GM03348 (cell line): ENCODE measurements around the gene MZB1.
A peak's percentile ranks its signal among the peaks of the same experiment; 100 is the strongest.
"Not testable (repeated sequence)": the region's sequence is repeated elsewhere in the genome, so short reads cannot be mapped to it uniquely, and the experiment has no call there.

ENCODE experiments used
- DNase-seq: peaks from one replicate; pipeline ENCODE4 v3.0.0; 2012; ENCODE audit warnings: low spot score

MZB1 gene

DNA sequence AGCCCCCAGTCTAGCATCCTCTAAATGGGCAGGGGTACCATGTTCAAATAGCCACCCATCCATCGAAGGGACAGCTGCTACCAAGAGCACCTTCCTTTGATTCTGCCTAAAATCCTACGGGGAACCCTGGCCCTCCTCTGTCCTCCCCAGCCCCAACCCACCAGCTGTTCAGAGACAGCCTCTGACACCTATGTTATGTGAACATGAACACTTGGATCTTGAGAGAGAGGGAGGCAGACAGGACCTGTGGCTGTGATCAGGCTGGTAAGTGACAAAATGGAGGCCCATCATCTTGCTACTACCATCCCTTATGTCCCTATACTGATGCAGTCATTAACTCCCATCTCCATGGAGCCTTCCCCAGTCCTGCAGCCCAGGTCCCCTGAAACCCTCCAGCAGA, 14.8 kb downstream of the MZB1 start:
- no peak for DNase-seq

DNA sequence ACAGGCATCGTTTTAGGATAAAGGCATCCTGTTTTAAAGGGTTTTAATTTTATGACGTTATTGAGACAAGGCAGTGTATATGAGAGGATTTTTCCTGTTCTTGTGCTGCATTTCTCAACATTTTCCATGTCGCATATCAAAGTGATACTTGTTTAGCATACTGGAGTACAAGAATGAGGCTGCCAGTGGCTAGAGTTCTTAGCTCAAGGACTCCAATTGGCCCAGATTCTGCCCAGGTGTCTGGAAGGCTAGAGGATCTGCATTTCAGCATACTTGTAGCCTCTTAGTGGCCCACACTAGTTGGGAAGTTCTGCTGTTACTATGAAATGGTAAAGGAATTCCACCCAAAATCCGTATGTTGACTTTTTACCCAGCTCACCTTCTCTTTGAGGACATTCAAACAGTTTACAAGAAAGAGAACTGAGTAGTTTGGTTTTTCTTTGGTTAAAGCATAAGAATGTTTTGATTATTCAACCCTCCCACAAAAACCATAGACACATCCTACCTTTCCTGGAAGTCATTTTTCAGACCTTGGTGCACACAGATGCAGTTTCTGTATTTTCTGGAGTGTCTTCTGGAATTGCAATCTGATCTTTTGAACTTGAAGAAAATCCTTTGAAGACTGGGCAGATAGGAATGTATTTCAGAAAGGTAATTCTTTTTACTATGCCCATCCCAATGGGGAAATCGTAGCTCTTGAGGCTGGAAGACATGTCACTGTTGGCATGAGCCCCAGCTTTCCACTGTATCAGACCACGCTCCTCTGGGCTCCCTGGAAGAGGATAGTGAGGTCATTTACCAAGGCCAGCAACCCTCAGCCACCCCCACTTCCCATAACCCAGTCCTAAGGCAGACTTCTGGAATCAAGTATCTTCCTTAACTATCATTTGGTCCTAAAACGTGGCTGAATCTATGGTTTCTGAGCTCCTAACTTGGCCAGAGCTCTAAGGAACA, 18.0 kb downstream of the MZB1 start:
- DNase-seq, result no peak

DNA sequence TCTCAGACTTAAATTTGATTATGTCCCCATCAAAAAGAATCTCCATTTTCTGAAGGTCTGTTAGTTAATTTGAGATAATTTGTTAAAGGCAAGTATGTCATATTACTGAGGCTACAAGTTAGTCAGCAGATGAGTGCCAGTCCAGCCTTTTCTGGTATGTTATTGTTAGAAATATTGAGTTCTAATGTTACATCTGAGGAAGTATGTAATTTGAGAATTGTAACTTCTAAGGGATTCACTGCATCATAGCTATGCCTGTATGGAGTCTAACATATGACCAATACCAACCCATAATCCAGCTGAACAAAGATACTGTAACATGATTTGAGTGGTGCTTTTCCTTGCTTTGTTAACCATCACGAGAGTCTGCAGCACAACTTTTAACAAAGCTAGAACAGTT, 20.5 kb downstream of the MZB1 start:
- DNase-seq, result peak; percentile 13

DNA sequence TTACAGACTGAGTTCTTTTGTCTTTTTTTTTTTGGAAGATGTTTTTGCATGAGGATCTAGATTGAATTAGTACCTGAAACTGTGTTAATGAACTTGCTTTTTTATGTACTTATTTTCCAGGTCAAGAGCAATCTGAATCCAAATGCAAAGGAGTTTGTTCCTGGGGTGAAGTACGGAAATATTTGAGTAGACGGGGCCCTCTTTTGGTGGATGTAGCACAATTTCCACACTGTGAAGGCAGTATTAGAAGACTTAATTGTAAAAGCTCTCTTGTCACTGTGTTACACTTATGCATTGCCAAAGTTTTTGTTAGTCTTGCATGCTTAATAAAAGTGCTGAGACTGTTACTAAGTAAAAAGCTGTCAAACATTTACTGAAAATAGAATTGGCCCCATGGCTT, 21.1 kb downstream of the MZB1 start:
- no peak for DNase-seq

DNA sequence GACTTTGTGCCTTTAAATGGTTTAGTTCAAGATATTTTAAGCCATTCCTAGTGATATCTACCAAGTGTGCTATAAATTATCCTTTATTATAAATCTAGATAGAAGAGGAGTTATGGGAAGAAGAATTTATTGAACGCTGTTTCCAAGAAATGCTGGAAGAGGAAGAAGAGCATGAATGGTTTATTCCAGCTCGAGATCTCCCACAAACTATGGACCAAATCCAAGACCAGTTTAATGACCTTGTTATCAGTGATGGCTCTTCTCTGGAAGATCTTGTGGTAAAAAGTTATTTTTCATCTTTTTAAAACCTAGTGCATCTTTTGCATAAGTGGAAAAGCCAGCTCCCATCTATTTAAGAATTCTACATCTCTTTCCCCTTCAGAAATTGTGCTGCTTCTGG, 25.2 kb downstream of the MZB1 start:
- DNase-seq, result no peak

DNA sequence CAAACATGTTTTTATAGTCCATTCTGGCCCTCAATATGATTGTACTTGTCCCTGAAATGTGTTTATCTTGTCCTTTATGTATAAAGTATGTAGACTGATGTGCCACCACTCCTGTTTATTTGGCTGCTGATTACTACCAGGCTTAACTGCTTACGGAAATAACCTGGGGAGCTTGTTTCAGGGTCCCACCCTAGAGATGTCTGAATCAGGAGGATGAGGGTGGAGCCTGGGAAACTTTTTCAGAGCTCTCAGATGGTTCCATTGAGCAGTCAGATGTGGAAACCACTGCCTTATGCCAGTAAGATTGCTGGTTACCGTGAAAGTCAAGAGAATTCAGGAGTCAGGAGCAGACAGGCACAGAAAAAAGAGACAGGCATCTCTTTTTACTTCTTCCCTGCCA, 25.8 kb downstream of the MZB1 start:
- DNase-seq, result no peak

DNA sequence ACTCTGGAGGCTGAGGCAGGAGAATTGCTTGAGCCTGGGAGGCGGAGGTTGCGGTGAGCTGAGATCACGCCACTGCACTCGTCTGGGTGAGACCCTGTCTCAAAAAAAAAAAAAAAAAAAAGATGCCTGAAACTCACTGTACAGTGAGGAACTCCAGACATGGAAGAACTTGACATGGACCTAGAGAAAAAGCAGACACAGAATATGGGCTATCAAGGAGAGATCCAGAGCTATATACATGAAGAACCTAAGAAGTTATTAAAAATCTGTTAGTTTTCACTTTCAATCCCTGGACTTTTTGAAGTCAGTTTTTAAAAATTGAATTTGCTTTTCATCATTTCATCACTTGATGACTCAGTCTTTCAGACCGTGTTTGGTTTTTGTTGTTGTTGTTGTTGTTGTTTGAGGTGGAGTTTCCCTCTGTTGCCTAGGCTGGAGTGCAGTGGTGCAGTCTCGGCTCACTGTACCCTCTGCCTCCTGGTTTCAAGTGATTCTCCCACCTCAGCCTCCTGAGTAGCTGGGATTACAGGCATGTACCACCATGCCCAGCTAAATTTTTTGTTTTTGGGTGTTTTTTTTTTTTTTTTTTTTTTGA, 27.8 kb downstream of the MZB1 start:
- no peak for DNase-seq

DNA sequence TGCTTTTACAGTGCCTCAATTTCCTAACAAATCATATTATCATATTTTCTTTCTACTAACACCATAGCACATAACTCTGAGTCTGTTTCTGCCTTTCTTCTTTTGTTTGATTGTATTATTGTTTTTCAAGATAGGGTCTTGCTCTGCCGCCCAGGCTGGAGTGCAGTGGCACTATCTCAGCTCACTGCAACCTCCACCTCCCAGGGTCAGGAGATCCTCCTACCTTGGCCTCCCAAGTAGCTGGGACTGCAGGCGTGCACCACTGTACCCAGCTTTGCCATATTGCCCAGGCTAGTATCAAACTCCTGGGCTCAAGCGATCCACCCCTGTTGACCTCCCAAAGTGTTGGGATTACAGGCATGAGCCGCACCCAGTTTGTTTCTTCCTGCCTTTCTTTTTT, 29.3 kb downstream of the MZB1 start:
- DNase-seq, result no peak

DNA sequence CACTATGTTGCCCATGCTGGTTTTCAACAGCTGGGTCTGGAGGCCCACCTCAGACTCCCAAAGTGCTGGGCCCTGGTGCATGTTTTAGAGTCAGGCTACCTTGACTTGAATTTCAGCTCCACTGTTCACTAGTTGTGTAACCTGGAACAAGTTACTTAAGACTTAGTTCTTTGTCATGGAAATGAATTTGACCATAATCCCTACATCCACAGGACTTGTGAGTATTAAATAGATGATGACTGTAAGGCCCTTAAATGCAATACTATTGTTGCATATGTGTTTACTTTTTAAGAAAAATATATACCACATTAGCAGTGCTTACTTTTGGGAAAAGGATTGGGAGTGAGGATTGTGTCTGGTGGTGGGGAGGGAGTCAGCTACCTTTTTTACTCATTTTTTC, 31.6 kb downstream of the MZB1 start:
- no peak for DNase-seq

DNA sequence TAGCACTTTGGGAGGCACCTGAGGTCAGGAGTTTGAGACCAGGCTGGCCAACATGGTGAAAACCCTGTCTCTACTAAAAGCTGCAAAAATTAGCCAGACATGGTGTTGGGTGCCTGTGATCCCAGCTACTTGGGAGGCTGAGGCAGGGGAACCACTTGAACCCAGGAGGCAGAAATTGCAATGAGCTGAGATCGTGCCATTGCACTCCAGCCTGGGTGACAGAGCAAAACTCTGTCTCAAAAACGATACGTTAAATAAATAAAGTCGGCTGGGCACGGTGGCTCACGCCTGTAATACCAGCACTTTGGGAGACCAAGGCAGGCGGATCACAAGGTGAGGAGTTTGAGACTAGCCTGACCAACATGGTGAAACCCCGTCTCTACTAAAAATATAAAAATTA, 33.8 kb downstream of the MZB1 start:
- not testable (repeated sequence) for DNase-seq

DNA sequence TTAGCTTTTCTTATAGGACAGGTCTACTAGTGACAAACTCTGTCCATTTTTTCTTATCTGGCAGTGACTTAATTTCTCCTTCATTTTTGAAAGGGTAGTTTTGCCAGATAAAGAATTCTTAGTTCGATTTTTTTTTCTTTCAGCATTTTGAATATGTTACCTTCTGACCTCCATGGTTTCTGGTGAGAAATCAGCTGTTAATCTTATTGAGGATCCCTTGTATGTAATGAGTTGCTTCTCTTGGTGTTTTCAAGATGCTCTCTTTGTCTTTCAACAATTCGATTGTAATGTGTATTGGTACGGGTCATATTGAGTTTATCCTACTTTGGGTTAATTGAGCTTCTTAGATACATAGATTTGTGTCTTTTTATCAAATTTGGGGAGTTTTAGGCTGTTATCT, 35.5 kb downstream of the MZB1 start:
- DNase-seq, result no peak

DNA sequence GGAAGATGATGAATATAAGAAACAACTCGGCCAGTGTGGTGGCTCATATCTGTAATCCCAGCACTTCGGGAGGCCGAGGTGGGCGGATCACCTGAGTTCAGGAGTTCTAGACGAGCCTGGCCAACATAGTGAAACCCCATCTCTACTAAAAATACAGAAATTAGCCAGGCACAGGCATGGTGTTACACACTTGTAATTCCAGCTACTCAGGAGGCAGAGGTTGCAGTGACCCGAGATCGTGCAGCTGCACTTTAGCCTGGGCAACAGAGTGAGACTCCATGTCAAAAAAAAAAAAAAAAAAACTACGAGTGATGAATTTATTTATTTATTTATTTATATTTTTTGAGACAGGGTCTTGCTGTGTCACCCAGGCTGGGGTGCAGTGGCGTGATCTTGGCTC, 41.9 kb downstream of the MZB1 start:
- DNase-seq, result not testable (repeated sequence)

DNA sequence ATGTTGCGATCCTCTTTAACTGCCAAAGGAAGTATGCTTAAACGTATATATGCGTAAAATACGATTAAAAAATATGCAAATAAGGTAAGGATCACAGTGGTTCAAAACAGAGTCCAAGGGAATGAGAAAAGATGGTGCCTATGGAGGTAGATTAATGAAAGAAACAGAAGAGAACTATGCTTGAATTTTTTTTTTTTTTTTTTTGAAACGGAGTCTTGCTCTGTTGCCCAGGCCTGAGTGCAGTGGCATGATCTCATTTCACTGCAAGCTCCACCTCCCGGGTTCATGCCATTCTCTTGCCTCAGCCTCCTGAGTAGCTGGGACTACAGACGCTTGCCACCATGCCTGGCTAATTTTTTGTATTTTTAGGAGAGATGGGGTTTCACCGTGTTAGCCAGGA, 44.3 kb downstream of the MZB1 start:
- DNase-seq, result not testable (repeated sequence)

DNA sequence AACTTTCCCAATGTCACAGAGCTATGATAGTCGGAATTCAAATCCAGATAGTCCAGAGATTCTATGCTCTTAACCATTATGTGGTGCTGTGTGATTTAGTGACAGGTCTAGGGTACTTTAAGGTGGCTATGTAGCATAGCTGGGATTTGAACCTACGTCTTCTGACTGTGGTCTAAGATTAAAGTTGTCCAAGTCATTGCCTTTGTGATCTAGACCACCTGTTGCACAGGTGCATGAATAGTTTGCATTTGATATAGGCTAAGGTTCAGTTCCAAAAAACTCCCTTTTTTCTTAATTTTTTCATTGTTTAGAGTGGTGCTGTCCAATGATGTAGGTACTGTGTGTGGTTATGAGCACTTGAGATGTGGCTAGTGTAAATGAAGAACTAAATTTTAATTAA, 45.5 kb downstream of the MZB1 start:
- DNase-seq, result no peak

DNA sequence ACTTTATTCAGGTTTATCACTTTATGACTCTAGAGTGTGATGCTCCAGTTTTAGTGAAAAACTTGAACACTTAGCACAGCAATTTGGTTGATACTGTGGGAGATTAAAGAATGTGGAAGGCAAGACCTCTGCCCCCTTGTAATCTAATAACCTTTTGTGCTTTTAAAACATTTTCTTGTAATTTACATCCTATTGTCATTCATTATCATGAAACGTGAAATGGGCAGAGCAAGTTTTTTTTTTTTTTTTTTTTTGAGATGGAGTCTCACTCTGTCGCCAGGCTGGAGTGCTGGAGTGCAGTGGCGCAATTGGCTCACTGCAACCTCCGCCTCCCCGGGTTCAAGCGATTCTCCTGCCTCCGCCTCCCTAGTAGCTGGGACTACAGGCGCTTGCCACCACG, 46.2 kb downstream of the MZB1 start:
- no peak for DNase-seq

DNA sequence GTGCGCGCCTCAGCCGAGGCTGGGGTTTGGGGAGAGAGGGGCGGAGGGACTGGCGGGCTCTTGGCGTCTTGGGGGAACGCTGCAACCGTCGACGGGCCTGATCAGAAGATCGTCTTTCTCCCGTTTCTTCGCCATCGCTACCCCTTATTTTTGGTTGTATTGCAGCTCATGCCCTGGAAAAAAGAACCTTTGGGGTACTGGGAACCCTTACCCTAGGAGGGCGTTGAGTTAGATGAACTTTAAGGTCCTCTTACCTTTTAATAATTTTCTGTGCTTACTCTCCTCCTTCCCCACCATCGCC, 47.3 kb downstream of the MZB1 start:
- no peak for DNase-seq

DNA sequence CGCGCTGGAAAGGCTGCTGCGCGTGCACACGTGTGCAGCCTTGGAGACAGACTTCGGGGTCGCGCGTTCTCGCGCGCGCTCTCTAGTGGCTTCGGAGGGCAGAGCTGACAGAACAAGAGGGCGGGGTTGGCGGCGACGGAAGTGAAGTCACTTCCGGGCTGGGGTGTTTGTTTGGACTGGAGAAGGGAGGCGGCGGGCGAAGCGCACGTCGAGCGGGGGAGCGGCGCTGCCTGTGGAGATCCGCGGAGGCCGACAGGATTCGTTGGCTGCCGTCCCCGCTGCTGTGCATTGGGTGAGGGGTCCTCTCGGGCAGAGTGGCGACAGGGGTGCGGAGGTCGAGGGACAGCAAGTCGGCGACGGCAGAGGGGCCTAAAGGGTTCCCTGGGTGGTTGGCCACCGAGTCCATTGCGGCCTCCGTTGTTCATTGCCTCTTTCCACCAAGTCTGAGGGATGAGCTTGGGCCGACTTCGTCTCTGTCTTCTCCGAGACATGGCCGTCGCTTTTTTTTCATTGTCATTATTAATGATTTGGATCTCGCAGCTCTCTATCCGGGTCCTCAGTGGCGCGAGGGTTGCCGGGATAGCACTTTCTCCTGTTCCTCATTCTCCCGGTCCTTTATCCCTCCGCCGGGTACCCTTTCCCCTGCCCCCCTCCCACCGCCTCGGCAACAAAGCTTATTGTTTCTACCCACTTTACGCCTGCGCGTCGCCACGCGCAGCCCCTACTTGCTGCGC, 47.9 kb downstream of the MZB1 start, which contains the start of gene PAIP2:
TSS of gene PAIP2 (plus strand) at position 166 of the 734 bp plus-strand sequence. CDS start 21,931 bp downstream, outside the sequence.
- DNase-seq, result peak; percentile 96

DNA sequence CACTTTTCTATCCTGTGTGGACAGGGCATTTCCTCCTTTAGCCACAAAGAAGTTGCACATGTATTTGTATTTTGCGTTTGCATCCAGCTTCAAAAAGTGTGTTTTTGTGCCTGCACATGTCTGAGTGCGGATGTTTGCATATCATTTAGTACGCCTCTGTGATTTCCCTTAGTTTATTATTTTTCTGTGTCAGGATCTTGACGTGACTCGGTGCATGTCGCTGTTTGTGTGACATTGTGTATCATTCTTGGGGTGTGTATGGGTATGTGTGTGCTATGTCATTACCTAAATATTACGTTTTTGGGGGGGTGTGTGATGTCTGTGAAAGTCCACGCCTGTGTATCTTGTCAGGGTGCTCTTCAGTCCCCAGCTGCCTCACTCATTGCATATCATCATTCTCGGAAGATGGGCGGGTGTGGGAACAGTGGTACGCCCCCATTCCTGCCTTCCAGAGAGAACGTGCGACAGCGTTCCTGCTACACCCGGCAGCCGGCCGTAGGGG, 48.5 kb downstream of the MZB1 start:
- DNase-seq, result no peak

DNA sequence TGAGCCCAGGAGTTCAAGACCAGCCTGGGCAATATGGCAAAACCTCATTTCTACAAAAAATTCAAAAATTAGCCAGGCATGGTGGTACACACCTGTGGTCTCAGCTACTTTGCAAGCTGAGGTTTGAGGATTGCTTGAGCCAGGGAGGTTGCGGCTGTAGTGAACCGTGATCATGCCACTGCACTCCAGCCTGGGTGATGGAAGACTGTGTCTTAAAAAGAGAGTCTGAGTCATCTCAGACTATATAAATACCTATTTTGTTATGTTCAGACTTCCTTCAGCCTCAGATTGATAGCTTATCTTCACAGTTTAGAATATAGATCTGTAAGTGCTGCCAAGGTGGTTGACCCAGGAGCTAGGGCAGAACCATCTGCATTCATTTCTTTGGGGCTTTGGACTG, 49.7 kb downstream of the MZB1 start:
- DNase-seq, result no peak
